KBM-7 (cell line): ENCODE results near the gene NEK6.

Experiments used
- DNase-seq: peaks from one replicate; pipeline ENCODE4 v3.0.0-alpha.2; 2015
- in situ Hi-C: fragments of 300-500 bp; cut with MboI; formaldehyde crosslinking; loops from 2 replicates; pipeline ENCODE4 v1.14.3; 2020; ENCODE audit warnings: low sequenced_read_pairs, low pct_unique_long_range_greater_than_20kb, mixed read lengths

The NEK6 gene

DNA sequence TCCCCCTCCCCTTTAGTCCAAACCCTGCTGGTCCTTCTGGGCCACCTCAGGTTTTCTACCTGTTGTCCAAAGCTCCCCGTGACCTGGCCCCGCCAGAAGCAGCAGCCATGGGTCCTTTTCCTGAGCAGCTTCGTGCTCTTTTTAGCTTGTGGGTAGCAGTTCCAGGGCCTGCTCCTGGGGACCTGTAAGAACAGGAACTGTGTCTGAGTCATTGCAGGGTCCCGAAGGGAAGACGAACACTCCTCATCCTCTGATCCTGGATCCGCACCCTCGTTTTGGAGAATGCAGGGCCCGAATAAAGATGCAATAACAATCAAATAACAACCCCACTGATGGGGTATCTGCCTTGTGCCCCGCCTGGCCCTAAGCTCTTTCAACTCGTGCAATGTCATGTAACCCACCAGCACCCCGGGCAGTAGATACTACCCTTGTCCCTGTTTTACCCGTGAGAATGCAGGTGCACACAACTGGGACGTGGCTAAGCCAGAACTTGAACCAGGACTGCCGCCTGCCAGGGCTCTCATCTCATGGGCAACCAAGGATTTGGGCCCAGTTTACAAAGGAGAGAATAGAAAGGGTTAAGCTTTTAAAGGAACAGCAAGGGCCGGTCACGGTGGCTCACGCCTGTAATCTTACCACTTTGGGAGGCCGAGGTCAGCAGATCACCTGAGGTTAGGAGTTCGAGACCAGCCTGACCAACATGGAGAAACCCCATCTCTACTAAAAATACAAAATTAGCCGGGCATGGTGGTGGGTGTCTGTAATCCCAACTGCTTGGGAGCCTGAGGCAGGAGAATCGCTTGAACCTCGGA, 33.2 kb downstream of the NEK6 start:
- in situ Hi-C loops, result no loop called here
- peak; percentile 48 for DNase-seq

DNA sequence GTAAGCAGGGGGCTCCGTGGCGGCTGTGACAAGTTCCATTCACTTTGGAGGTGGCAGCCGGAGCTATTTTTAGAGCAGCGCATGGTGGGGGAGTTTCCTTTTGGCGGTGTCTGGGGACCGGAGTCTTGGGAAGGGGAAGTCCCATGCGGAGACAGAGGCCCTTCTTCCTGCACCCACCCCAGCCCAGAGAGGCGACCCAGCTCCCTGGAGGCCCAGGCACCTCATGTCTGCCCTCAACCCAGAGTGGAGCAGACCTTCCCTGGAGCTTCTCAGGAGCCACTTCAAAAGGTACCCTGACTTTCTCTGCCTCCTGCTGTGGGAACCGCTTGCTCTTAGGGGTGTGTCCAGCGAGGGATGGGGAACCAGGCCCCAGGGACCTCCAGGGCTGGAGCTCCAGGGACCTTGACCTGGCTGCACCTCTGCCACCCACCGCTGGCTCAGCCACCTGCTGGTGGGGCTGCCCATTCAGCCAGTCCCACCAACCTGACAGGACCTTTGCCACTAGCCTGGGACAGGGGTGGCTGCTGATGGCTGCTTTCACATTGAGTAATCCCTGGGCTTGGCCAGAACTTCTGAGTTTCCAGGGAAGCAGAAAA, 34.1 kb downstream of the NEK6 start:
- in situ Hi-C loops, result no loop called here
- peak; percentile 87 for DNase-seq

DNA sequence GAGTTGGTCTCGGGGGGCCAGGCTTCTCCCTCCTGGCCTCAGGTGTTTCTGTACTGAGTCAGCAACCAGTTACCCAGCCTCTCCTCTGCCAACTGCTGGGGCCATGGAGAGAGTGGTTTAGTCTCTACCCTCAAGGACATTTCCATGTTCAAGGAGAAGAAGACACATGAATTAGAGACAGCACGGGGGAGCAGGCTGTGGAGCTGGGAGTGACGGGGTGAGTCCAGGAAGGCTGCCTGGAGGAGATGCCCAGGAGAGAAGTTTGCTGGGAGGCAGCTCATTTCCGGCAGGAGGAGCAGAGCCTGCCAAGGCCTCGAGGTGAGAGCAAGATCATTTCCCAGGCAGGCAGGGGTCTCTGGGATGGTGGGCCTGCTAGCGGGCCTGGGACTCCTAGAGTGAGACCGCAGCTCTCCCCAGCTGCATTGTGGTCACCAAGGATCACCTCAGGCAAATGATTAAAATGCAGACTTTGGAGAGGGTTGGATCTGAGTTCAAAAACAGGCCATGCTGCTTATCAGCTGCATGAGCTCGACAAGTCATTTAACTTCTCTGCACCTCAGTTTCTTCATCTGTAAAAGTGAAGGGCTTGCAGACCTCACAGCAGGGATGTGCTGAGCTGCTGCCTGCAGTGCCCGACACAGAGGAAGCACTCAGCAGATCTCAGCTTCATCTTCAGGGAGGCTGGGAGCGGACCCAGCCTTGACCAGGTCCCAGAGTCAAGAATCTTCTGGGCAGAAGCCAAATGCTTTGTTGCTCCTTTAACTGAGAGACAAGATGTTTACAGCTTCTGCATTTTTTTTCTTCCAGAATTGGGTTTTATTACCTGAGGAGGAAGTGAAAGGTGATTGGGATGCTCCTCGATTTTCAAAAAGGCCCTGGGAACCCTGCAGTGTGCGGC, 35.2 kb downstream of the NEK6 start:
- in situ Hi-C loops, result no loop called here

DNA sequence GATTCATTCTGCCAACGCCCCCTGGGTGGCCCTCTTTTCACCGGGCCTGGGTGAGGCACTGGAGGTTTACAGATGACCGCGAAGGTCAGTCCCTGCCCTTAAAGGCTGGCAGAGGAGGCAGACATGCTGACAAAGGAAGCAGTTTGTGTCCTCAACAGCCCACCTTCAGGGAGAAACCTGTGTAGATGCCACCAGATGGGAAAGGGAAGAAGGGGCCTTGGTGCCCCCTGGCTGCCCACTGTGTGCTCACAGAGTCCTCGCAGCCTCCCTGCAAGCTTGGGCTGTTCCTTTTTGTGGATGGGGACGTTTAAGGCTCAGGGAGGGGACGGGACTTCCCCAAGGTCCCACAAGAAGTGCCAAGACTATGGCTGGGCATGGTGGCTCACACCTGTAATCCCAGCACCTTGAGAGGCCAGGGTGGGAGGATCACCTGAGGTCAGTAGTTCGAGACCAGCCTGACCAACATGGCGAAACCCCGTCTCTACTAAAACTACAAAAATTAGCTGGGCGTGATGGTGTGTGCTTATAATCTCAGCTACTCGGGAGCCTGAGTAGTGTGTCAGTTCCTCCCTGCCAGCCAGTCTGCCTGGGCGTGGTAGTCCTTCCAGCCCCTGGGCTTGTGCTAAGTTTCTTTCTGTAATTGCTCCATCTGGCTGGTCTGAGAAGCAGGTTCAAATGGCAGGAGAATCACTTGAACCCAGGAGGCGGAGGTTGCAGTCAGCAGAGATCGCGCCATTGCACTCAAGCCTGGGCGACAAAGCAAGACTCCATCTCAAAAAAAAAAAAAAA, 36.2 kb downstream of the NEK6 start:
- DNase-seq, result no peak
- in situ Hi-C loops, result no loop called here

More for the DNA sequence above, 35.2 kb downstream of the NEK6 start:
- no peak for DNase-seq

DNA sequence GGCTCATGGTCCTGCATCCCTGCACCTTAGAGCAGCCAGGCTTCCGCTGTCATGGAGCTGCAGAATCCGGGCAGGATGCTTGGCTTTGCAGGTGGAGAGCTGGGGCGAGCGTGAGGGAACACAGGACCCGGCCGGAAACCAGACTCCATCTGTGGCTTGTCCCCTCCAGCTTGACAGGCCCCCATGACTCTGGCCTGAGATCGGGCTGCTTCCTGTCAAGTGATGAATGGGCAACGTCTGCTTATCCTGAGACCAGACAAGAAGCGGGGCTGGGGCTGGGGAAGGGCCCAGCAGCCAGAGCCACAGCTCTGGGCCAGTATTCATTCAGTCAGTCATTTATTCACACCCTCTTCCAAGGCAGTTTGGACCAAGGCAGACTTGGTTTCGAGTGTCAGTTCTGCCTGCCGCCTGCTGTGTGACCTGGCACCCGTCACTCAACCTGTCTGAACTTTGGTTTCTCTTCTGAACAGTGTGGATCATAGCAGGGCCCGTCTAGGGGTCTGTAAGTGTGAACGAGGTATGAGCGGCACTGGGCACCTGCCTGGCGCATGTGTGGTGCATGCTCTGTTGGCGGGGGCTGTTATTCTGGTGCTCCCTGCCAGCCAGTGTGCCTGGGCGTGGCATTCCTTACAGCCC, 37.5 kb downstream of the NEK6 start:
- in situ Hi-C loops, result no loop called here
- DNase-seq, result peak; percentile 89

DNA sequence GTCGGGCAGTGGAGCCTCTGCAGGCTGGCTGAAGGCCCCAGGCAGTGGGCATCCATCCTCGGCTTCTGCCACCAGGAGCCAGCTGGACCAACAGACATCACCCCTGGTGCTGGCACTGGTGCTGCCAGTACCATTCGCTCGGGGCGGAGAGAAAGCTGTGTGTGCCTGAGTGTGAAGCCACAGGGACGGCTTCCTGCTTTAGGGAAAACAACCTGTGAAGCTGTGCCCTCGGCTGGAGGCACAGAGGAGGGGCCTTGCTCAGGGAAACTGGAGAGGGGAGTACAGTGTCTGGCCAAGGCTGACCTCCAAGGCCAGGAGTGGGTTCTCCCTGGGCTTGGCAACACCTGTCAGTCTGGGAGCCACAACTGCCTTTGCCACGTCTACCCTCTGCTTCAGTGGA, 38.3 kb downstream of the NEK6 start:
- in situ Hi-C loops, result no loop called here
- DNase-seq, result no peak

DNA sequence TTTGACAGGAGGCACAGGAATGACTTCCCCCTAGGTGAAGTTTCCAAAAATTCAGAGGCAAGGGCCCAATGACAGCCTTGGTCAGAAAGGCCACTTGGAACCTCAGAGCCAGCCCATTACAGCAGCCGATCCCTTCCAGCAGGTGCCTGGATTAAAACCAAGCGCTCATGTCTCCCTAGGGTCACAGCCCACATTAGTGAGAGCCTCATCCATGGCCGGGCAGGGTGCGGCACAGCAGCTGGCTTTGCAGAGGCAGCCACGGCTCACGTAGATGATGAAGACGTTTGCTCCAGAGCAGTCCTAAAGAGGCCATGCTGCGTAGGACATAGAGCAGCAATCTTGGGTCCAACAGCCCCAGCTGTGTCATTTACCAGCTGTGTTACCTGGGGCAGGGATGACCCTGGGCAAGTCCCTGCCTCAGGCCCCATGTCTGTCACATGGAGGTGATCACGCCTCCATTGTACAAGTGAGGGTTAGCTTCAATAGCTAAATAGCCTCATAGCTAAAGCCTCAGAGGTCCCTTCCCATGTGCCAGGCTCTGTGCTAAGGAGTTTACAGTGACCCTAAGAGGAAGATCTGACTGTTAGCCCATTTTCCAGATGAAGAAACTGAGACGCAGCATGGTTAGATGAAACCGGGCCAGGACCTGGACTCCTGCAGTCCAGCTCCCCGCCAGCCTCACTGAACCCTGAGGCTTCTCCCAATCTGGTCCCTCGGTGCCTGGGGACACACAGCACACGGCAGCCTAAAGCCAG, 39.2 kb downstream of the NEK6 start:
- in situ Hi-C loops, result no loop called here
- DNase-seq, result no peak

DNA sequence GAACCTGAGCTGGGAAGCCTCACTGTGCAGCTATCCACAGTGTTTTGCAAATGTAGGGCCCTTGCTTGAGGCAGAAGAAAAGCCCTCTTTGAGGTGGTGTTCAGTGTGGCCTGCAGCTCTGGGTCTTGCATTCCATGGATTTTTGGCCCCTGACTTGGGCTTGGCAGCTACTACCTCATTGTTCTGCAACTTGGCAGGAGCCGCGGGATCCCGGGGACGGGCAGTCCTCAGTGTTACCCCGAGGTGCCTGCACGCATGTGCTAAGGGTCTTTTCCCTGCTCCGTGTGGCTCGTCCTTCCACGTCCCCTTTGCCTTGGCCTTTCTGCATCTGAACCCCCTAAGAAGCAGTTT, 39.8 kb downstream of the NEK6 start:
- DNase-seq, result no peak
- in situ Hi-C loops, result no loop called here

DNA sequence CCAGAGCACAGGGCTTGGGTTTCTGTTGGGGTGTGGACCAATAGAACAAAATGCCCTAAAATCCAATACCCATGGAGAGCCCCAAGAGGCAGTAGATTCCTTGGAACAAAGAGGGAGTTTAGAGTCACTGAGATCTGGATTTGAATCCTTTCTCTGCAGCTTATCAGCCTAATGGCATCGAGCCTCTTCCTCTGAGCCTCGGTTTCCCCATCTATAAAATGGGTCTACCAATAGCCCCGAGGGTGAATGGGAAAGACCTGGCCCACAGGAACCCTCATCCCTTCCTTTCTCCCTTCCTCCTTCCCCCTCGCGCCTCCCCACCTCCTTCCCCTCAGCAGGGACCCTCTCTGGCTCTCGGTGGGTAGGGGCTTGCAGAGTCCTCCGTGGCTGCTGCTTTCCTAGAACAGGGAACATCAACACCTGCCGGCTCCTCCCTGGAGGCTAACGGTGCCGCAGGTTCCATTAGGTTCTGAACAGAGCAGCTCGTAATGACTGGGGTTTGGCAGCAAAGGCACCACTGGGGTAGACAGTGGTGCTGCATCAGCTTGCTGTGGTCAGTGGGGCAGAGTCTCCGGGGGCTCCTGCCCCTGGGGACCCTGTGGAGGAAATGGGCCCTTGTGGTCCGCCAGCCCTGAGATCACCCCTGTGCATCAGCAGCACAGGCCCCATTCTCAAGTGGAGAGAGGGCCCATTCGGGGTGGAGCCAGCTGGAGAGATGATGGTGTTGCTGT, 40.3 kb downstream of the NEK6 start:
- in situ Hi-C loops, result no loop called here
- no peak for DNase-seq

DNA sequence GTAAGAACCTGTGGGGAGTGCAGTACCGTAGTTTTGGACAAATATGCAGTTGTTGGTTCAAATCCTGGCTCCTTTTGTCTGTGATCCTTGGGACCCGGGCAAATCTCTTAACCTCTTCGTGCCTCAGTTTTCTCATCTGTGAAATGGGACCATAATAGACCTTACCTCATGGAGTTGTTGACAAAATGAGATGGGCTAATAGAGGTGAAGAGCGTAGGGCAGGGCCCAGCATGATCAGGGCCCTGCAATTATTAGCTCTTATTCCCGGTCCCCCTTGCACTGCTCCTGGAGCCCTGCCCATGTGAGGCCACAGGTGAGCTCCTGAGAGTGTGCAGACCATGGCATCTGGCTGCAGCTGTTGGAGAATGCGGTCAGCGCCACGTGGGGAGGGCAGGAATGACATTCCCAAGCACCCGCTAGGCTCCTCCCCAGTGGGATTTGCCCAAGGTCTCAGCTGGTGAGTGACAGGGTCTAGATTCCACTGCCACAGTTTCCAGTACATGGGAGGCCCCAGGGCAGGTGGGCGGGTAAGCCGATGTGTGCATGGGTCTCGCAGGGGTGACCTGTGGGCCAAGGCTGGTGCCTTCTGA, 41.0 kb downstream of the NEK6 start:
- DNase-seq, result no peak

DNA sequence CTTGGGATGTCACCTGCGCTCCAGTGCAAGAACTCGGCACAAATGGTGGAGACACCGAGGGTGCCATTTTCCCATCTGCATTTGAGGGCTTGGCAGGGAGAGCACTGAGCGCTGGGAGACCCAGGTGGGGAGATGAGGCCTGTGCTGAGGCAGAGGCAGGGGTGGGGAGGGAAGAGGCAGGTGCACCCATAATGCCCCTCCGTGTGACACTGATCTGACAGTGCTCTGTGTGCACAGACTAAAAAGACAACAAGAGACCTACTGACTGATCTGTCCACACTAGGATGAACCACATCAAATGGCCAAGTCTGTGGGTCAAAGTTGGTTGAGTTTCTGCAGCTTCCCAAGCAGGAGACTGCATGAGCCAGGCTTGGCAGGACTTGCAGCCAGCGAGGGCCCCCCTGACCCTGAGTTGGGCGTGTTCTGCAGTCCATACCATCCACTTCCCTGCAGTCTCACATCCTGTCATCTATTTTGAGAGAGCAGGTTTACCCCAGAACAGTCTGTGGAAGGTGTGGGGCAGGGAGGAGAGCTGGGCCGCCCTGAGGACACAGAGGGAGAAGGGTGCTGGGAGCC, 41.9 kb downstream of the NEK6 start:
- DNase-seq, result no peak
- in situ Hi-C loops, result no loop called here

More for the DNA sequence above, 41.0 kb downstream of the NEK6 start:
- in situ Hi-C loops, result no loop called here

DNA sequence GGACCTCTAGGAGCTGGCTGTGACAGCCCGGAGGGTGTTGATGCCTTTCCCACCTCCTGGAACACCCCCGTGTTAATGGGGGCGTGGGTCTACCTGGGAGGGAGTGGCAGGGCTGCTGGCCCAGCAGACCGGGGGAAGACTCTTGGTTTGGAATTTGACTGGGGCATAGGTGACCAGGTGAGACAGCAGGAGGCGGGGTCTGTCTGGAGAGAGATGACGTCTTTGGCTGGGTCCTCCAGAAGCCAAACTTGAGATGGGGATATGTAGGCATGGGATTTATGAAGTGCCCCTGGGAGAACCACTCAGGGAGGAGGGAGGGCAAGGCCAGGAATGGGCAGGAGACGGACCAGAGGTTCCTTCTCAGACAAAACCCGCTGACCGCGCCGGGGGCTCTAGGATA, 42.6 kb downstream of the NEK6 start:
- in situ Hi-C loops, result no loop called here

DNA sequence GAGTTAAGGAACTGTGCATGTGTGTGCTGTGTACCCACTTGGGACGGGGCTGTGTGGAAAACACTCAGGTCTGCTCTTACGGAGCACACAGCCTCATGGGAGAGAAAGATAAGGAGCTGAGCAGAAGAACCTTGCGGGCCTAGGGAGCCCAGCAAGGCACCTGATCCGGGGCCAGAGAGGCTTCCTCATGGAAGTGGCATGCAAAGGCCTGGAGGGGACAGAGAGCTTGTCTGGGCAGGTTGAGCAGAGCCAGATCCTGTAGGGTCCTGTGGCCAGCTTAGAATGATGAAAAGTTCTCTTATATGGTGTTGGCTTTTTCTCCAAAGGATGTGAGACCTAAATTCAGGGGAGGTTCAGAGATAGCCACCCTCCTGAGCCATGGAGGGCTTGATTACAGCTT, 45.2 kb downstream of the NEK6 start:
- in situ Hi-C loops, result no loop called here
- DNase-seq, result no peak

More for the DNA sequence above, 42.6 kb downstream of the NEK6 start:
- DNase-seq, result no peak

DNA sequence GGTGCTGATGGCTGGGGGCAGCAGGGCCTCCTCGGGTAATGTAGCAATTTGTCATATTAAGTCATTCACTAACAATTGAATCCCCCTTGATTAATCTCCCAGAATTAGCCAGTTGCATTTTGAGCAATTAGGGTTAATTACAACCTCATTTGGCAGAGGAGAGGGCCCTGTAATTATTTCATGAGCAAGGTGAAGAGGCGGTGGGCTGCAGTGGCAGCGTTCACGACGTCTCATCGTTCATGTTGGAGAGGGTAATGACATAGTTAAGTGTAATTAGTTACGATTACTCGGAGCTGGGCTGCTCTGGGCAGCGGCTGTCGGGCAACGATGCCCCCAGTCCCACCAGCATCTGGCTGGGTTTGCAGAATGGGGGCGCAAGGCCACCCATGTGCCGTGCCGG, 46.0 kb downstream of the NEK6 start:
- DNase-seq, result no peak
- in situ Hi-C loops, result no loop called here

DNA sequence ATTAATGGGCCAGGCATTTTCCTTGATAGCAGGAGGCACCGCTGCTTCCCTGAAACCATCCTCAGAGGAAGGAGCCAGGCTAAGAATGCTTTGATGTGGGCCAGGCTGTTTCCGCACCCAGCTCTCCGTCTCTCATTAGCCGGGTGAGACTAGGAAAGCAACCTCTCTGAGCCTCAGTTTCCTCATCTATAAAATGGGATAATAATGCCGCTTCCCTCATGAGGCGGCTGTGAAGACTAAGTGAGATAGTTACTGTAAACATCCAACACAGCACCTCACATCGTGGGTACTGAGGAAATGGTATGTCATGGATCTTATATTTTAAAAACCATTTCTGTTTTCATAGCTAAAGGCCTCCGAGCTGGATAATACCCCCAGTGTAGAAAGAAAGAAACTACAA, 46.5 kb downstream of the NEK6 start:
- in situ Hi-C loops, result no loop called here

DNA sequence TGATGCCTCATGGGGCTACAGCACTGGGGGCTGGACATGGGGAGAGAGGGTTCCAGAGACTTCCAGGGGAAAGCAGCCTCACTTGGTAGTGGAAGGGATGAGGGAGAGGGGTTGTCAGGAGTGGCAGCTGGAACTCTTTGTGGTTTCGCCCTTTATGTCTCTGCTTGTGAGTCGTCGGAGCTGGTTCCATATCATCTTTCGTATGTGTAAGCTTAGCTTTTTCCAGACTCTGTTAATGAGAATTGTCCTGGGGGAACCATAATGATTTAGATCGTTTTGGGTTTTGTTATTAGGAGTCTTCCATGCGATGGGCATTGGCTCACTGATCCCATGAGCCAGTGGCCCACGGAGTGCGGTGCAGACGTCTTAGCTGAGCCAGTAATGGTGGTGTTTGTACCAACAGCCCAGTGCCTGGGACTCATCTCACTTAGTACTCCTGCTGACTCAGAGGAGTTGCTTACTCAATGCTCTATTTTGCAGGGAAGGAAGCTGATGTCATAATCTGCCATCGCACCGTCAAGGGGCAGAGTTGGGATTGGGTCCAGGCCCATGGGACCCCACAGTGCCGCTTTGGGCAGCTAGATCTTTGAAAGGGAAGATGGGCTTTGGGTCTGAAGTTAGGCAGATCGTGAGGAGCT, 48.5 kb downstream of the NEK6 start:
- no peak for DNase-seq
- in situ Hi-C loops, result no loop called here

More for the DNA sequence above, 46.5 kb downstream of the NEK6 start:
- DNase-seq, result no peak
